Thymus (tissue), 11 donors: ENCODE results near the gene HERC3. TPM values are rescaled to one million over a fixed set of nuclear protein-coding genes. Genes with fewer than 3 reads are reported as not detected.
A peak's percentile ranks its signal among the peaks of the same experiment; 100 is the strongest.

Source experiments
- DNase-seq, 9 donors: peaks; one replicate each; pipeline ENCODE4 v3.0.0-alpha.2; 2013; ENCODE audit warnings: low spot score in 9 of 9, low read depth in 6 of 9, missing footprints in 1 of 9
- H3K27ac ChIP-seq, 2 donors: one replicate each; pipeline ENCODE4 v1.5.1; 2013; ENCODE audit warnings: control low read depth in 1 of 2, low read depth in 1 of 2, low read length in 1 of 2, mild to moderate bottlenecking in 1 of 2, moderate library complexity in 1 of 2
- H3K27me3 ChIP-seq, 2 donors: one replicate each; pipeline ENCODE4 v1.5.1; 2013; ENCODE audit warnings: low read length in 1 of 2; ENCODE audit not compliant: control insufficient read depth in 2 of 2, insufficient read depth in 1 of 2
- H3K36me3 ChIP-seq, 2 donors: one replicate each; pipeline ENCODE4 v1.5.1; 2013; ENCODE audit warnings: low read length in 1 of 2, mild to moderate bottlenecking in 1 of 2, moderate library complexity in 1 of 2; ENCODE audit not compliant: control insufficient read depth in 2 of 2, insufficient read depth in 2 of 2
- H3K4me1 ChIP-seq, 2 donors: one replicate each; pipeline ENCODE4 v1.5.1; 2013; ENCODE audit warnings: low read length in 2 of 2; ENCODE audit not compliant: control insufficient read depth in 2 of 2, insufficient read depth in 2 of 2
- H3K4me3 ChIP-seq, 2 donors: one replicate each; pipeline ENCODE4 v1.5.1; 2013; ENCODE audit warnings: low read length in 2 of 2, control low read depth in 1 of 2, mild to moderate bottlenecking in 1 of 2
- H3K9me3 ChIP-seq, 2 donors: one replicate each; pipeline ENCODE4 v1.5.1; 2013; ENCODE audit warnings: low read length in 1 of 2, mild to moderate bottlenecking in 1 of 2; ENCODE audit not compliant: control insufficient read depth in 2 of 2, insufficient read depth in 1 of 2
- WGBS: extraction: QIAGEN DNeasy Blood & Tissue Kit; methylation state at CpG from one replicate; pipeline ENCODE4 v1.1.7; 2013; 5-methylcytosine and 5-hydroxymethylcytosine counted together
- polyA plus RNA-seq: library from polyadenylated mRNA; stranded (reverse); fragments of 200-250 nt; gene quantifications from one replicate; pipeline ENCODE4 v1.2.3, GENCODE V29; 2013
- total RNA-seq: library from RNA; stranded (reverse); fragments of 120-200 nt; gene quantifications from one replicate; pipeline ENCODE4 v1.2.4, GENCODE V29; 2013
- donor health status: healthy.

The HERC3 gene
- total and polyA plus RNA-seq, 2 donors = 9.1 to 10.8 TPM

DNA sequence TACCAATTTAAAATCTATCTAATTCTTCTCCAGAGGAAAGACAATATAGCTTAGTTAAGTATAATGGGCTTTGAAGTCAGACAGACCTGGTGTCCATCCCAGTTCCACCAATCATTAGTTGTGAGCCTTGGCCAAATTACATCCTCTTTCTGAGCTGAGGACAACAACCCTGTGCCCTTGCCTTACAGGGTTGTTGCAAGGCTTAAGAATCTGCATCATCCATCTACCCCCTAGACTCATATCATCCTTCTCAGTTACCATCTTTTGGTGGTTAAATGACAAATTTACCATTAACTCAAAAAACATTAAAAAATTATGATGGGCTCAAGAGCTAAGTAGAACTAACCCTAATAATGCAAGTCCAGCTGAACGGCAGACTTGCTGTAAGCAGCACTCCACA is 53.7 kb downstream of the HERC3 start:
- no peak overlapping the region for H3K4me3 ChIP-seq
- H3K27me3 ChIP-seq = no peaks in the 10 kb centered on the region
- no peak for DNase-seq
- no peaks in the 10 kb centered on the region for H3K36me3 ChIP-seq
- 99% methylated on average over 1 of the region's 1 CpG for WGBS
- H3K4me1 ChIP-seq = no peaks in the 10 kb centered on the region
- no peak overlapping the region for H3K27ac ChIP-seq
- no peaks in the 10 kb centered on the region for H3K9me3 ChIP-seq

DNA sequence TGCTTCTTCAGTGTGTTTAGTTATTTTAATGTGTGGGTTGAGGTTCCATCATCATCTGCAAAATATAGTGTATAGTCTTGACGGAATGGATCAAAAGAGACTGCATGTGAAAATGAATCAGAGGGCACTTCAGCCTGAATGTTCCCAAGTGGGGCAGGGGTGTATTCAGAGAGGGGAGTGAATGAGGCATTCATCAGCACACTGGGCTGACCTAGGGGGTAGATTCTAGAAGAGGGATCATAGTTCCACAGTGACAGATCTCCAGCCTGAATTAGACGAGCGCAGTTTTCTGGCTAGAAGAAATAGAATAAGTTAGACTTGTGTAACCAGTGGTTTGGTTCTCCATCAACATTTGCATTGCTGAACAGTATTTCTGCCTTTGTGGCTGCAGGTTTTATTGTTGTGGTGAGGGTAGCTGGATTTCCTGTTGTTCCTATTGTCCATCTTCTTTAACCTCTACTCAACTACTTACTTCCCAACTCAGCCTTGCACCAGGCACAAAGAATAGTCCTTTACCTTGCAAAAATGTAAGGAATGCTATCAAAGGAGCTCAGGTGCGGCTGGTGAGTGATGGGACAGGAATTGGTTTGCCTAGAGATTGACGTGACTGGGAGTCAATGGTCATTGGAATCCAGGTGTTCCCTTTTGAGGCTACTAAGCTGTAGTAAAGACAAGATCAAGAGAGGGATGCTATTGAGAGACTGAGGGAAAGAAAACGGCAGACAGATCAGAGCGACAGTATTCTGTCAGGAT is 54.4 kb downstream of the HERC3 start:
- Histone ChIP-seq H3K36me3 (no peaks in the 10 kb centered on the region), H3K4me3 (no peak overlapping the region), H3K27me3 (no peaks in the 10 kb centered on the region), H3K27ac (no peak overlapping the region), H3K4me1 (no peaks in the 10 kb centered on the region), H3K9me3 (no peaks in the 10 kb centered on the region)
- 98% methylated on average over 7 of the region's 7 CpGs for WGBS
- no peak for DNase-seq

DNA sequence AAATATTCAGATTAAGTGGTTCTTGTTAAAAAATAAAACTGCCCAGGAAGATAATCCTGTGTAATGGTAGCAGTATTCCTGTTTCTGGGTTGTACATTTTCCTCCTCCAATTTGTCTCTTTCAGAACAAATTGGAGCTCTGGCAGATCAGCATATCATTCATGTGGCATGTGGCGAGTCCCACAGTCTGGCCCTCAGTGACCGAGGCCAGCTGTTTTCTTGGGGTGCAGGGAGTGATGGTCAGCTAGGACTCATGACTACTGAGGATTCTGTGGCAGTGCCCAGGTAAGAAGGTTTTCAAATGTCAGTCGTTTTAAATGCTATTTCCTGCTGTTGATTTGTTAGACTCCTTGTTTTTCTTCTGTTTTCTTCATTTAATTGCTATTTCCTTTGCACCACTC is 57.4 kb downstream of the HERC3 start:
- no peaks in the 10 kb centered on the region for H3K27me3 ChIP-seq
- no peak overlapping the region for H3K4me3 ChIP-seq
- DNase-seq = no peak
- no peaks in the 10 kb centered on the region for H3K9me3 ChIP-seq
- 90% methylated on average over 3 of the region's 3 CpGs for WGBS
- peaks cover 10 to 12% of the 10 kb centered on the region in 2 donors for H3K36me3 ChIP-seq
- no peaks in the 10 kb centered on the region for H3K4me1 ChIP-seq
- H3K27ac ChIP-seq = no peak overlapping the region

- H3K4me3 ChIP-seq = no peak overlapping the region
- peaks cover 18 to 27% of the 10 kb centered on the region in 2 donors for H3K36me3 ChIP-seq
- DNase-seq = no peak
- H3K4me1 ChIP-seq = no peaks in the 10 kb centered on the region
- no peak overlapping the region for H3K27ac ChIP-seq
- H3K27me3 ChIP-seq = no peaks in the 10 kb centered on the region
- H3K9me3 ChIP-seq = no peaks in the 10 kb centered on the region
- 94% methylated on average over 4 of the region's 4 CpGs for WGBS
Measured at GRCh38 chr4:88653371-88653946, 61.2 kb downstream of the HERC3 start.

DNA sequence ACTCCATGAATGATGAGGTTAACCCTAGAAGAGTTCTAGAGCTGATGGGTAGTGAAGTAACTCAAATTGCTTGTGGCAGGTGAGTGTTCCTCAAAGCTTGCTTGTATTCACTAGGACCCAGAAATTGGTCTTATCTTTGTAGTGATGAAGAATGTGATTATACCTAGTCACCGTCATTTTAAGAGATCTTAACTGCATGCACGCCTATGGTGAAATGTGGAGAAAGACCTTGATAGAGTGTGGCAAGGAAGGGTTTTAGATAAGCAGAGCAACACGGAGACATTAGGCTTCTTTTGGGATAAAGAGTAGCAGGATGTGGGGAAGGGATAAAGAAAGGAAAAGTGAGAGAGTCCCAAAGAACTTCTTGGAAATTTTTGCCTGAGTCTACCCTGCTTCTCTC is 62.9 kb downstream of the HERC3 start:
- WGBS = 98% methylated on average over 3 of the region's 3 CpGs
- Histone ChIP-seq H3K27me3 (no peaks in the 10 kb centered on the region), H3K27ac (no peak overlapping the region), H3K4me3 (no peak overlapping the region), H3K36me3 (peaks cover 18 to 31% of the 10 kb centered on the region in 2 donors), H3K4me1 (no peaks in the 10 kb centered on the region), H3K9me3 (no peaks in the 10 kb centered on the region)
- DNase-seq = no peak

- Histone ChIP-seq H3K4me1 (no peaks in the 10 kb centered on the region), H3K27me3 (no peaks in the 10 kb centered on the region), H3K4me3 (no peak overlapping the region), H3K27ac (peak overlapping the region in 1 of 2 donors; percentile 9), H3K9me3 (no peaks in the 10 kb centered on the region), H3K36me3 (peaks cover 11 to 20% of the 10 kb centered on the region in 2 donors)
- peak in 2 of 9 donors; percentile 13 to 27 for DNase-seq
- 64% methylated on average over 4 of the region's 4 CpGs for WGBS
Measured at GRCh38 chr4:88659055-88659889, 67.0 kb downstream of the HERC3 start.

- H3K27me3 ChIP-seq = no peaks in the 10 kb centered on the region
- no peak overlapping the region for H3K27ac ChIP-seq
- no peaks in the 10 kb centered on the region for H3K9me3 ChIP-seq
- H3K4me1 ChIP-seq = no peaks in the 10 kb centered on the region
- H3K4me3 ChIP-seq = no peak overlapping the region
- no peak for DNase-seq
- H3K36me3 ChIP-seq = peaks cover 11 to 20% of the 10 kb centered on the region in 2 donors
Measured at GRCh38 chr4:88659890-88660208, 67.6 kb downstream of the HERC3 start.

- 97% methylated on average over 7 of the region's 7 CpGs for WGBS
- Histone ChIP-seq H3K36me3 (peaks cover 8 to 15% of the 10 kb centered on the region in 2 donors), H3K9me3 (no peaks in the 10 kb centered on the region), H3K27ac (no peak overlapping the region), H3K27me3 (no peaks in the 10 kb centered on the region), H3K4me1 (no peaks in the 10 kb centered on the region), H3K4me3 (no peak overlapping the region)
- no peak for DNase-seq
Measured at GRCh38 chr4:88660446-88661294, 68.4 kb downstream of the HERC3 start.
